ENCODE results near the gene TEN1.

TEN1 gene

DNA sequence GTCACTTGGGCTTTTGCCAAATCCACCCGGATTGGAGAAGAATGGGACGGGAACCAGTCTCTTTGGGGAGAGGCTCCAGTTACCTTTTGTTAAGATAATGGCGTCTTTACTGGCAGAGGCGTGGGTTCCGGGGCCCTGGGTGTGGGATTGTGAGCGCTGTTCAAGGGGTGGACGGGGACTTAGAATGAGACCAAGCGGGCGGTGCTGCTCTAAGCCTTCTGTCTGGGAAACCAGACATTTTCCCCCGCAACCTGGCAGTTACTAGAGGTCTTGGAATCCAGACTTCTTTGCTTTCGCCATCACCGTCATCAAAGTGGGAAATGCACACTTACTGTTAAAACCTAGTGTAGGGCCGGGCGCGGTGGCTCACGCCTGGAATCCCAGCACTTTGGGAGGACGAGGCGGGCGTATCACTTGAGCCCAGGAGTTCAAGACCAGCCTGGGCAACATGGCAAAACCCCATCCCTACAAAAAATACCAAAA is 706 bp downstream of the TEN1 start:
- FAIRE-seq = no peak
- TF ChIP-seq, protein P1, sequence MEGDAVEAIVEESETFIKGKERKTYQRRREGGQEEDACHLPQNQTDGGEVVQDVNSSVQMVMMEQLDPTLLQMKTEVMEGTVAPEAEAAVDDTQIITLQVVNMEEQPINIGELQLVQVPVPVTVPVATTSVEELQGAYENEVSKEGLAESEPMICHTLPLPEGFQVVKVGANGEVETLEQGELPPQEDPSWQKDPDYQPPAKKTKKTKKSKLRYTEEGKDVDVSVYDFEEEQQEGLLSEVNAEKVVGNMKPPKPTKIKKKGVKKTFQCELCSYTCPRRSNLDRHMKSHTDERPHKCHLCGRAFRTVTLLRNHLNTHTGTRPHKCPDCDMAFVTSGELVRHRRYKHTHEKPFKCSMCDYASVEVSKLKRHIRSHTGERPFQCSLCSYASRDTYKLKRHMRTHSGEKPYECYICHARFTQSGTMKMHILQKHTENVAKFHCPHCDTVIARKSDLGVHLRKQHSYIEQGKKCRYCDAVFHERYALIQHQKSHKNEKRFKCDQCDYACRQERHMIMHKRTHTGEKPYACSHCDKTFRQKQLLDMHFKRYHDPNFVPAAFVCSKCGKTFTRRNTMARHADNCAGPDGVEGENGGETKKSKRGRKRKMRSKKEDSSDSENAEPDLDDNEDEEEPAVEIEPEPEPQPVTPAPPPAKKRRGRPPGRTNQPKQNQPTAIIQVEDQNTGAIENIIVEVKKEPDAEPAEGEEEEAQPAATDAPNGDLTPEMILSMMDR (IDR thresholded peaks at IDR 0.05; ENCODE audit: insufficient read depth, missing control alignments) = no peak
- no peak for DNase-seq (ENCODE audit: insufficient read length, low spot score)

DNA sequence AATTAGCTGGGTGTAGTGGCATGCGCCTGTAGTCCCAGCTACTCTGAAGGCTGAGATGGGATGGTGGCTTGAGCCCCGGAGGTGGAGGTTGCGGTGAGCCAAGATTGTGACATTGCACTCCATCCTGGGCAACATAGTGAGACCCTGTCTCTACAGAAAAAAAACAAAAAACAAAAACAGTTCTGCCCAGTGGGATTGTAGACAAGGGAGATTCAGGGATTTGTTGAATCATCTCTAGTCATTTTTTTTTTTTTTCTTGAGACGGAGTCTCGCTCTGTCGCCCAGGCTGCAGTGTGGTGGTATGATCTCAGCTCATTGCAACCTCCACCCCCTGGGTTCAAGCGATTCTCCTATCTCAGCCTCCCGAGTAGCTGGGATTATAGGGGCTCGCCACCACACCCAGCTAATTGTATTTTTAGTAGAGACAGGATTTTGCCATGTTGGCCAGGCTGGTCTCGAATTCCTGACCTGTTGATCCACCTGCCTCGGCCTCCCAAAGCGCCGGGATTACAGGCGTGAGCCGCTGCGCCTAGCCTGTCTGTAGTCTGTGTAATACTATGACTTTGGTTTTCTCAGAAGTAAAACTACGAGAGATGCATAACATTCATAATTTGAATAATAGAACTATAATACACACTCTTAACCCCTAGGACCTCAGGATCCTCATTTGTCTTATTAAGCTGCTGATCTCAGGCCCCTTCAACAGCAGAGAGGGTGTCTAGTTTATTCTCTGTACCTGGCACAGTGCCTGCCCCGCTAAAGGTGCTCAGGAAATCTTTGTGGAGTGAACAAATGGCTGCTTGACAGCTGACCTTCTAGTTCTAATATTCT is 1.4 kb downstream of the TEN1 start:
- DNase-seq (ENCODE audit: insufficient read length, low spot score) = no peak
- TF ChIP-seq, protein P1 (IDR thresholded peaks at IDR 0.05; ENCODE audit: insufficient read depth, missing control alignments) = no peak
- FAIRE-seq = no peak

DNA sequence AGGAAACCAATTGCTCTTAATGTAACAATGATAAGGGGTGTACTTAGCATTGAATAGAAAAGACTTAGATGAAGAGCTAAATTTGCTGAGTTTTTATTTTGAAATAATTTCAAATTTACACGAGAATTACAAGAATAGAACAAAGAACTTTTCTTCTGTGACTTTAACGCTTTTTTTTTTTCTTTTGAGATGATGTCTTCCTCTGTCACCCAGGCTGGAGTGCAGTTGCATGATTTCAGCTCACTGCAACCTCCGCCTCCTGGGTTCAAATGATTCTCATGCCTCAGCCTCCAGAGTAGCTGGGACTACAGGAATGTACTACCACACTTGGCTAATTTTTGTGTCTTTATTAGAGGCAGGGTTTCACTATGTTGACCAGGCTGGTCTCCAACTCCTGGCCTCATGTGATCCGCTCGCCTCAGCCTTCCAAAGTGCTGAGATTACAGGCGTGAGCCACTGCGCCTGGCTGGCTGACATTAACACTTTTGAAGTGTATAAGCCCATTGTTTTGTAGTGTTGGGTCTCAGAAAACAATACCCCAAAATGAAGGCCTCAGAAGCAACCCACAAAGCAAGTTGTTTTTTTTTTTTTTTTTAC is 2.1 kb downstream of the TEN1 start:
- TF ChIP-seq, protein P1 (IDR thresholded peaks at IDR 0.05; ENCODE audit: insufficient read depth, missing control alignments) = no peak
- FAIRE-seq = no peak
- no peak for DNase-seq (ENCODE audit: insufficient read length, low spot score)

DNA sequence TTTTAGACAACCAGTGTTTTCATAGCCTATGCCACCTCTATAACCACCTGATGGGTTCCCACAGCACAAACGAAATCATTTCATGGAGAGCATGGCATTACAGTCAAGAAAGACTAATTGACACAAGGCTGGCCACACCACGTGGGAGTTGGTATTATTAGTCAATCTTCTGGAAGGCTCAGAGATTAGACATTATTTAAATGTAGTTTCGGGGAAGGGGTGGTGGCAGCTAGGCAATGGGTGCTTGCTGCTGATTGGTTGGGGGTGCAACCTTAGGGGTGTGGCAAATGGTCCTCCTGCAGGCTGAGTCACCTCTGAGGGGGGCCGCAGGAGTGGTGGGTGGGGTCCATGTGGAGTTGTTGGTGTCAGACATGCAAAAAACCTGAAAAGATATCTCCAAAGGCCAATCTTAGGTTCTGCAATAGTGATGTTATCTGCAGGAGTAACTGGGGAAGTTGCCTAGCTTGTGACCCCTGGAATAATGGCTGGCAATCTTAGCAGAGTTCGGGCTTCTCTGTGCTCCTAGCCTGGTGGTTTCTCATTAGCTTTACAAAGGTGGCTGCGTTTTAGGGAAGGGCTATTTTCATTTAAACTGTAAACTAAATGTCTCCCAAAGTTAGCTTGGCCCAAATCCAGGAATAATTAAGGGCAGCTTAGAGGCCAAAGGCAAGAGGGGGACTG is 4.6 kb downstream of the TEN1 start:
- no peak for FAIRE-seq
- TF ChIP-seq, protein P1 (IDR thresholded peaks at IDR 0.05; ENCODE audit: insufficient read depth, missing control alignments) = no peak
- DNase-seq (ENCODE audit: insufficient read length, low spot score) = no peak

DNA sequence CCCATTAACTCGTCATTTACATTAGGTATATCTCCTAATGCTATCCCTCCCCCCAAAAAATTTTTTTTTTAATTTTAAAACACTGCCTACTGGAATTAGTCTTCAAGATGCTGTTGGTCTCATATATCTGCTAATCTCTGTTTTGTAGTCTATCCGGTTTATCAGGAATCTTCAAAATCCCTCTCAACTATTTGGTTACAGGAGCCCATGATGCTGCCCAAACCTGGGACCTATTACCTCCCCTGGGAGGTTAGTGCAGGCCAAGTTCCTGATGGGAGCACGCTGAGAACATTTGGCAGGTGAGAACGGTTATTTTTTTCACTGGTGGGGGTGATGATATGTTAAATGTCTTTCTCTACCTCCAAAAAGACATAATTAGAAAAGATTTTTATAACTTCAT is 6.9 kb downstream of the TEN1 start:
- TF ChIP-seq, protein P1 (IDR thresholded peaks at IDR 0.05; ENCODE audit: insufficient read depth, missing control alignments) = no peak
- DNase-seq (ENCODE audit: insufficient read length, low spot score) (no peak), FAIRE-seq (no peak)

DNA sequence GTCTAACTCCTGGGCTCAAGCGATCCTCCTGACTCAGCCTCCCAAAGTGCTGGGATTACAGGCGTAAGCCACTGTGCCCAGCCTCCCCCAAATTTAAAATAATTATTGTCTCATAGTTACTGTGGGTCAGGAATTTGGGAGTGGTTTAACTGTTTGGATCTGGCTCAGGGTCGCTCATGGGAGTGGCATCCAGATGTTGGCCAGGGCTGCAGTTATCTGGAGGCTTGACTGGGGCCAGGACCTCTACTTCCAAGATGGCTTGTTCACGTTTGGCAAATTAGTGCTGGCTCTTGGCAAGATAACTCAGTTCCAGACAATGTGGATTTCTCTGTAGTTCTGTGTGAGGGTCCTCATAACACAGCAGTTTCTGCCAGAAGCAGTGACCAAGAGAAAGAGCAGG is 8.0 kb downstream of the TEN1 start:
- TF ChIP-seq, protein P1 (IDR thresholded peaks at IDR 0.05; ENCODE audit: insufficient read depth, missing control alignments) = no peak
- FAIRE-seq = no peak

More for the DNA sequence above, 8.0 kb downstream of the TEN1 start:
- no peak for DNase-seq (ENCODE audit: insufficient read length, low spot score)

Data from D721Med (cell line).